Esophagus (tissue), 2 donors: Measurements from ENCODE around the gene ERBB4. TPM values are rescaled to one million over a fixed set of nuclear protein-coding genes. Genes with fewer than 3 reads are reported as not detected.

Experiments
- H3K27ac ChIP-seq, 2 donors: one replicate each; pipeline ENCODE4 v1.5.1; 2013; ENCODE audit warnings: low read depth in 2 of 2, mild to moderate bottlenecking in 2 of 2, inconsistent platforms in 1 of 2, low read length in 1 of 2, moderate library complexity in 1 of 2
- H3K27me3 ChIP-seq, 2 donors: one replicate each; pipeline ENCODE4 v1.6.1; 2013; ENCODE audit warnings: low read length in 2 of 2, control low read depth in 1 of 2, mild to moderate bottlenecking in 1 of 2; ENCODE audit not compliant: insufficient read depth in 2 of 2, control insufficient read depth in 1 of 2
- H3K36me3 ChIP-seq, 2 donors: one replicate each; pipeline ENCODE4 v1.6.1; 2013; ENCODE audit warnings: low read length in 1 of 2; ENCODE audit not compliant: control insufficient read depth in 2 of 2, insufficient read depth in 2 of 2
- H3K4me1 ChIP-seq, 2 donors: one replicate each; pipeline ENCODE4 v1.6.1; 2013; ENCODE audit warnings: low read length in 1 of 2; ENCODE audit not compliant: control insufficient read depth in 2 of 2, insufficient read depth in 2 of 2
- H3K4me3 ChIP-seq, 2 donors: one replicate each; pipeline ENCODE4 v1.5.1; 2013; ENCODE audit warnings: low read length in 2 of 2, mild to moderate bottlenecking in 2 of 2, low read depth in 1 of 2, moderate library complexity in 1 of 2
- H3K9me3 ChIP-seq, 2 donors: one replicate each; pipeline ENCODE4 v1.6.1; 2013; ENCODE audit warnings: mild to moderate bottlenecking in 2 of 2, low read depth in 1 of 2, low read length in 1 of 2, moderate library complexity in 1 of 2; ENCODE audit not compliant: control insufficient read depth in 2 of 2, insufficient read depth in 1 of 2
- WGBS, 2 donors: extraction: QIAGEN DNeasy Blood & Tissue Kit; methylation state at CpG; one replicate each; pipeline ENCODE4 v1.1.7; 2013; 5-methylcytosine and 5-hydroxymethylcytosine counted together
- polyA plus RNA-seq, 2 donors: library from polyadenylated mRNA; stranded (reverse); fragments of 200-250 nt; gene quantifications; one replicate each; pipeline ENCODE4 v1.2.3, GENCODE V29; 2013
- donor health status: healthy with polysubstance abuse.
- donor health status: Bipolar disorder and iron deficiency.

The ERBB4 gene
- polyA plus RNA-seq, 2 donors: under 0.01 to 0.06 TPM

GRCh38 chr2:211829725-211830124 is 708.9 kb downstream of the ERBB4 start:
- no peak overlapping the region for H3K27ac ChIP-seq
- 77 to 81% methylated on average over 3 of the region's 3 CpGs for WGBS, 2 donors
- H3K9me3 ChIP-seq: no peaks in the 10 kb centered on the region

GRCh38 chr2:211823886-211824479 is 714.6 kb downstream of the ERBB4 start:
- H3K4me3 ChIP-seq: no peak overlapping the region
- 80% methylated on average over 7 of the region's 7 CpGs for WGBS, 2 donors
- H3K4me1 ChIP-seq: no peaks in the 10 kb centered on the region
- H3K27ac ChIP-seq: no peak overlapping the region
- no peaks in the 10 kb centered on the region for H3K9me3 ChIP-seq
- no peaks in the 10 kb centered on the region for H3K27me3 ChIP-seq
- H3K36me3 ChIP-seq: no peaks in the 10 kb centered on the region

More at GRCh38 chr2:211829725-211830124, 708.9 kb downstream of the ERBB4 start:
- Histone ChIP-seq H3K4me1 (no peaks in the 10 kb centered on the region), H3K4me3 (no peak overlapping the region), H3K36me3 (no peaks in the 10 kb centered on the region), H3K27me3 (no peaks in the 10 kb centered on the region)

- Histone ChIP-seq H3K9me3 (no peaks in the 10 kb centered on the region), H3K27ac (no peak overlapping the region), H3K4me1 (no peaks in the 10 kb centered on the region), H3K27me3 (no peaks in the 10 kb centered on the region), H3K4me3 (no peak overlapping the region), H3K36me3 (no peaks in the 10 kb centered on the region)
- 66 to 85% methylated on average over 3 of the region's 3 CpGs for WGBS, 2 donors
These were observed 715.8 kb downstream of the ERBB4 start for GRCh38 chr2:211822686-211823335.

- Histone ChIP-seq H3K4me1 (no peaks in the 10 kb centered on the region), H3K36me3 (no peaks in the 10 kb centered on the region), H3K9me3 (peaks cover 0 to 3% of the 10 kb centered on the region in 2 donors), H3K27ac (no peak overlapping the region), H3K4me3 (no peak overlapping the region), H3K27me3 (no peaks in the 10 kb centered on the region)
- WGBS, 2 donors: 58 to 62% methylated on average over 1 of the region's 1 CpG
These were observed 721.8 kb downstream of the ERBB4 start for GRCh38 chr2:211816754-211817153.

- Histone ChIP-seq H3K4me1 (no peaks in the 10 kb centered on the region), H3K4me3 (no peak overlapping the region), H3K27me3 (no peaks in the 10 kb centered on the region), H3K27ac (no peak overlapping the region), H3K36me3 (no peaks in the 10 kb centered on the region), H3K9me3 (peaks cover 0 to 3% of the 10 kb centered on the region in 2 donors)
- WGBS, 2 donors: 55 to 59% methylated on average over 4 of the region's 4 CpGs
These were observed 726.0 kb downstream of the ERBB4 start for GRCh38 chr2:211812587-211812986.

- H3K36me3 ChIP-seq: no peaks in the 10 kb centered on the region
- no peak overlapping the region for H3K27ac ChIP-seq
- H3K4me1 ChIP-seq: no peaks in the 10 kb centered on the region
- H3K4me3 ChIP-seq: no peak overlapping the region
- 59 to 61% methylated on average over 4 of the region's 4 CpGs for WGBS, 2 donors
- H3K9me3 ChIP-seq: no peaks in the 10 kb centered on the region
- H3K27me3 ChIP-seq: no peaks in the 10 kb centered on the region
These were observed 735.9 kb downstream of the ERBB4 start for GRCh38 chr2:211802666-211803065.

- H3K4me3 ChIP-seq: no peak overlapping the region
- H3K27ac ChIP-seq: no peak overlapping the region
- H3K27me3 ChIP-seq: no peaks in the 10 kb centered on the region
- H3K4me1 ChIP-seq: no peaks in the 10 kb centered on the region
- no peaks in the 10 kb centered on the region for H3K9me3 ChIP-seq
- no peaks in the 10 kb centered on the region for H3K36me3 ChIP-seq
- WGBS, 2 donors: 65% methylated on average over 1 of the region's 1 CpG
These were observed 738.6 kb downstream of the ERBB4 start for GRCh38 chr2:211800001-211800400.

GRCh38 chr2:211798868-211799267 is 739.7 kb downstream of the ERBB4 start:
- H3K27me3 ChIP-seq: no peaks in the 10 kb centered on the region
- 57 to 76% methylated on average over 1 of the region's 1 CpG for WGBS, 2 donors
- H3K36me3 ChIP-seq: no peaks in the 10 kb centered on the region
- H3K4me1 ChIP-seq: no peaks in the 10 kb centered on the region
- H3K27ac ChIP-seq: no peak overlapping the region
- no peaks in the 10 kb centered on the region for H3K9me3 ChIP-seq
- no peak overlapping the region for H3K4me3 ChIP-seq

GRCh38 chr2:211793690-211794089 is 744.9 kb downstream of the ERBB4 start:
- no peaks in the 10 kb centered on the region for H3K27me3 ChIP-seq
- H3K36me3 ChIP-seq: no peaks in the 10 kb centered on the region
- WGBS, 2 donors: 57 to 66% methylated on average over 5 of the region's 5 CpGs
- H3K9me3 ChIP-seq: no peaks in the 10 kb centered on the region
- H3K27ac ChIP-seq: no peak overlapping the region
- no peaks in the 10 kb centered on the region for H3K4me1 ChIP-seq
- no peak overlapping the region for H3K4me3 ChIP-seq

GRCh38 chr2:211789982-211790381 is 748.6 kb downstream of the ERBB4 start:
- H3K4me3 ChIP-seq: no peak overlapping the region
- no peaks in the 10 kb centered on the region for H3K27me3 ChIP-seq
- H3K36me3 ChIP-seq: no peaks in the 10 kb centered on the region
- H3K4me1 ChIP-seq: no peaks in the 10 kb centered on the region
- WGBS, 2 donors: 73 to 75% methylated on average over 4 of the region's 4 CpGs
- H3K9me3 ChIP-seq: no peaks in the 10 kb centered on the region
- no peak overlapping the region for H3K27ac ChIP-seq
